ENCODE data around the gene SLC2A5. TPM values are rescaled to one million over a fixed set of nuclear protein-coding genes. Genes with fewer than 3 reads are reported as not detected.

Gene SLC2A5
- total RNA-seq, 1 donor from 2014 or later: 3.6 TPM

DNA sequence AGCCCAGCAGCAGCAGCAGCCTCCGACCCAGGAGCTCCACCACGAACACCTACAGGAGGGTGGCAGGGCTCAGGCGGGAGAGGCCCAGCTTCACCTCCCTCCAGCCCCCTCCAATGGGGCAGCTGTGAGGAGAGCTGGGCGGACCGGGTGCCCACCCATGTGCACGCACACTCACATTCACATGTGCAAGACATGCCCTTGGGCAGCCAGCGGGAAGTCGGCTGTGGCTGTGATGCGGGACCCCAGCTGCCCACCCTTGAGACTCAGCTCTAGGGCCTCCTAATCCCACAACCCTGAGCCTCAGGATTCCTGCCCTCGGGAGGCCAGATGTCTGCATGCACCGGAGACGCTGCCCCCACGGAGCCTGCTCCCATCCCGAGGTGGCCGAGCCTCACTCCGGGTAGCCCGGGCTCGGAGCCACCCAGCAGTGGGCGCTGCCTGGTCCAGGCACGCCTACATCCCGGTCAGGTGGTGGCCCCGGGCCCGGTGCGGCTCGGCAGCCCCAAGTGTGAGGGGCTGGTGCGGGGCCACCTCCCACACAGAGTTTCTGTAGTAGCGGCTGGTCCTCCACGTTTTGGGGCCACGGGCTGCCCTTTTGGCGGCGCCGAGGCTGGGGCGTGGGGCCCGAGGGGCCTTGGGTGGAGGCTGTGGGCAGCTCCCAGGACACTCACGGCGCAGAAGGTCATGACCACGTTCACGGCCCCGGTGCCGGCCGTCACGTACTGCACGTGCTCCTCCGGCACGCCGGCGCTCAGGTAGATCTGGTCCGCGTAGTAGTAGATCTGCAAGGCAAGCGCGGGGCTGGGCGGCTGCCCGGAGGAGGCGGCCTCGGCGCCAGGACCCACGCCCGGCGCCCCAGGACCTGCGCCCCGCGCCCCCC is 30.3 kb downstream of the SLC2A5 start:
- H3K27ac Mint-ChIP-seq: no peak overlapping the region
- intact Hi-C loops (cut with micrococcal nuclease): no loop called here
- ChIA-PET CTCF (interaction anchor here (1.3 kb wide), 1 partner anchor 34 kb away, joined by 3 read pairs; no protein-coding TSS in a partner anchor), POLR2A (interaction anchor here (0.6 kb wide), 1 partner anchor 31 kb away, joined by 4 read pairs; no protein-coding TSS in a partner anchor)
- peaks cover 6% of the 10 kb centered on the region for H3K9me3 Mint-ChIP-seq
- no peak for DNase-seq
- H3K4me1 Mint-ChIP-seq: peaks cover 34% of the 10 kb centered on the region
- ATAC-seq (ENCODE audit: low read depth): no peak
- TF ChIP-seq, protein P1, sequence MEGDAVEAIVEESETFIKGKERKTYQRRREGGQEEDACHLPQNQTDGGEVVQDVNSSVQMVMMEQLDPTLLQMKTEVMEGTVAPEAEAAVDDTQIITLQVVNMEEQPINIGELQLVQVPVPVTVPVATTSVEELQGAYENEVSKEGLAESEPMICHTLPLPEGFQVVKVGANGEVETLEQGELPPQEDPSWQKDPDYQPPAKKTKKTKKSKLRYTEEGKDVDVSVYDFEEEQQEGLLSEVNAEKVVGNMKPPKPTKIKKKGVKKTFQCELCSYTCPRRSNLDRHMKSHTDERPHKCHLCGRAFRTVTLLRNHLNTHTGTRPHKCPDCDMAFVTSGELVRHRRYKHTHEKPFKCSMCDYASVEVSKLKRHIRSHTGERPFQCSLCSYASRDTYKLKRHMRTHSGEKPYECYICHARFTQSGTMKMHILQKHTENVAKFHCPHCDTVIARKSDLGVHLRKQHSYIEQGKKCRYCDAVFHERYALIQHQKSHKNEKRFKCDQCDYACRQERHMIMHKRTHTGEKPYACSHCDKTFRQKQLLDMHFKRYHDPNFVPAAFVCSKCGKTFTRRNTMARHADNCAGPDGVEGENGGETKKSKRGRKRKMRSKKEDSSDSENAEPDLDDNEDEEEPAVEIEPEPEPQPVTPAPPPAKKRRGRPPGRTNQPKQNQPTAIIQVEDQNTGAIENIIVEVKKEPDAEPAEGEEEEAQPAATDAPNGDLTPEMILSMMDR (IDR thresholded peaks at IDR 0.05): no peak
- peaks cover 26% of the 10 kb centered on the region for H3K36me3 Mint-ChIP-seq (ENCODE audit: low read depth)
- H3K27me3 Mint-ChIP-seq: no peaks in the 10 kb centered on the region
- no peak overlapping the region for H3K4me3 Mint-ChIP-seq

GRCh38 chr1:9038338-9038650 is 31.1 kb downstream of the SLC2A5 start:
- Mint-ChIP-seq H3K36me3 (ENCODE audit: low read depth) (peaks cover 26% of the 10 kb centered on the region), H3K4me1 (peaks cover 41% of the 10 kb centered on the region), H3K9me3 (peaks cover 6% of the 10 kb centered on the region), H3K4me3 (no peak overlapping the region), H3K27ac (no peak overlapping the region), H3K27me3 (no peaks in the 10 kb centered on the region)
- CTCF ChIA-PET: interaction anchor here (1.3 kb wide), 1 partner anchor 33 kb away, joined by 3 read pairs; no protein-coding TSS in a partner anchor
- DNase-seq: no peak
- ATAC-seq (ENCODE audit: low read depth): no peak
- POLR2A ChIA-PET: interaction anchor here (0.6 to 2.0 kb wide), 2 partner anchors 23 to 30 kb away, joined by 4 to 5 read pairs; no protein-coding TSS in a partner anchor
- intact Hi-C loops (cut with micrococcal nuclease): no loop called here
- TF ChIP-seq, protein P1 (IDR thresholded peaks at IDR 0.05): no peak

GRCh38 chr1:9037476-9038337 is 31.7 kb downstream of the SLC2A5 start:
- Mint-ChIP-seq H3K27me3 (no peaks in the 10 kb centered on the region), H3K4me3 (peak overlapping the region; percentile 39), H3K27ac (peak overlapping the region; percentile 82), H3K36me3 (ENCODE audit: low read depth) (peaks cover 26% of the 10 kb centered on the region), H3K4me1 (peaks cover 36% of the 10 kb centered on the region), H3K9me3 (peaks cover 6% of the 10 kb centered on the region)
- ChIA-PET POLR2A (interaction anchor here (0.6 to 2.0 kb wide), 3 partner anchors 23 to 618 kb away, joined by 4 to 5 read pairs (median 5); no protein-coding TSS in a partner anchor), CTCF (interaction anchor here (1.2 to 1.6 kb wide), 3 partner anchors 24 to 64 kb away, joined by 3 to 5 read pairs (median 3); no protein-coding TSS in a partner anchor)
- ATAC-seq (ENCODE audit: low read depth) (peak; percentile 62), DNase-seq (no peak)
- TF ChIP-seq, protein P1 (IDR thresholded peaks at IDR 0.05): no peak
- intact Hi-C loops (cut with micrococcal nuclease): loop anchor here (2.0 kb wide), 2 partner anchors 31 to 39 kb away; partner anchors contain the start of gene SLC2A5

DNA sequence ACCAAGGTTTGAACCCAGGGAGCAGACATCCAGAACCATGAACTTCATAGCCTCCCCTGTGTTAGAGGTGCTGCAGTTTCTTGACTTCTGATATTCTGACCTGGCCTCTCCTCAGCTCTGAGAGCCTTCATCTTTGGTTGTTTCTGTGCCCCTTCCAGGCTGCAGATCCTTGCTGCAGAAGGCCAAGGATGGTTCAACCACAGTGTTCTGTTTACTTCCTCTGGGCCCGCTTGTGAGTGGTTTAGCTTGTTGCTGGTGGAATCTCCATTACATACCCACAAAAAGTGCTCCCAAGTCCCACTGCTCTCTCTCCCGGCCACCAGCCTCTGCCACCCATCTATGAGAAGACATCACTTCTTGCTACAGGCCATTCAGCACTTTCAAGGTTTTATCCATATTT is 34.2 kb downstream of the SLC2A5 start:
- POLR2A ChIA-PET: no interaction called here
- peaks cover 13% of the 10 kb centered on the region for H3K36me3 Mint-ChIP-seq (ENCODE audit: low read depth)
- H3K27ac Mint-ChIP-seq: no peak overlapping the region
- CTCF ChIA-PET: no interaction called here
- TF ChIP-seq, protein P1 (IDR thresholded peaks at IDR 0.05): no peak
- ATAC-seq (ENCODE audit: low read depth): no peak
- intact Hi-C loops (cut with micrococcal nuclease): no loop called here
- peaks cover 30% of the 10 kb centered on the region for H3K4me1 Mint-ChIP-seq
- H3K4me3 Mint-ChIP-seq: no peak overlapping the region
- H3K9me3 Mint-ChIP-seq: peaks cover 10% of the 10 kb centered on the region
- H3K27me3 Mint-ChIP-seq: no peaks in the 10 kb centered on the region
- no peak for DNase-seq

Data from activated B cell treated with CpG ODN at 0.5 μM for 24 hours (primary cell).